ENCODE results near the gene CAMK1D.

Gene CAMK1D

DNA sequence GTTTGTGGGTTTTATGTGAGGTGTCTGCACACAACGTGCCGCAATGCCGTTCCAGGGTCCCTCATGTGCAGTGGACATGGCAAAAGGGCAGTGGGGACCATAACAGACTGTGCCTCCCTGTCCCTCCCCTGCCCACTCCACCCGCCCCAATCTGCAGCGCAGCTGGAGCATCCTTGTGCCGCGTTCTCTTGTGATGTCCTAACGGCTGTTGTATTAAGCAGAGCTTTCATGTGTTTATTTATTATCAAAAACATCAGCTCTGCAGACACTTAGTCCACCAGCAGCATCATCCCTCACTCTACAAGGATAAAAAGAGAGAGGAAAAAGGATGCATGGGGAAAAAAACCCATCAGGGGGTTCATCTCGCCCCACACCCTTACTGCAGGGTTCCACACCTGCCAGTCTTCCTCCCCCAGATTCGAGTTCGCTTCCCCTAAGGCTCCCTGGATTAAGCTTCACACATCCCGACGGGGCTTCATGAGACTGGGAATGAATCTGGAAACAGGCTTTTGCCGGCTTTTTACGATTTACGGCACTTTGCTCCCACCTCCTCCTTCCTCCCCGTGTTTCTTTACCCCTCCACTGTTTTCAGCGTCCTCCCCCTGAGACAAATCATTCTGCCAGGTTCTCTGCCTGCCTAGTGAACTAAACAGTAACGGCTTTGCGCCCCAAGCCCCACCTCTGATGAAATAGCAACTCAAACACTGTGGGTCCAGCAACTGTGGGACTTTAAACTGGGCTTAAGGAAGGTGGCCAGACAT lies 301.4 kb downstream of the CAMK1D start:
- no peak for DNase-seq (ENCODE audit: low read depth in 2 of 2)

DNA sequence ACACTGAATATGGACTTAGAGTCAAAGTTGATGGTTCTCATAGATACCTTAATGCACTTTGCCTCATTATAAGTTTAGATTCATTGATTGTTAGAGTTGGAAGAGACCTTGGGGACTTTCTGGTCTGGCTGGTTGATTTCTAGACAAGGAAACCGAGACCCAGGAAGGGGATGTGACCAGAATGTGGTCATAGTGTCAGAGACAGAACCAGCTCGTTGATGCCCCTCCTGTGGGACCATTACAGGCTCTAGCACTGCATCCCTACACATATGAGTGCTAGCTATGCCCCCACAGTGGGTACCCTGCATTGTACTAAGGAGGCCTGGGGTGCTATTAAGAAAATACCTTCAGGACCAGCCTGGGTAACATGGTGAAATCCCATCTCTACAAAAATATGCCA lies 306.6 kb downstream of the CAMK1D start:
- no peak for DNase-seq (ENCODE audit: low read depth in 2 of 2)

DNA sequence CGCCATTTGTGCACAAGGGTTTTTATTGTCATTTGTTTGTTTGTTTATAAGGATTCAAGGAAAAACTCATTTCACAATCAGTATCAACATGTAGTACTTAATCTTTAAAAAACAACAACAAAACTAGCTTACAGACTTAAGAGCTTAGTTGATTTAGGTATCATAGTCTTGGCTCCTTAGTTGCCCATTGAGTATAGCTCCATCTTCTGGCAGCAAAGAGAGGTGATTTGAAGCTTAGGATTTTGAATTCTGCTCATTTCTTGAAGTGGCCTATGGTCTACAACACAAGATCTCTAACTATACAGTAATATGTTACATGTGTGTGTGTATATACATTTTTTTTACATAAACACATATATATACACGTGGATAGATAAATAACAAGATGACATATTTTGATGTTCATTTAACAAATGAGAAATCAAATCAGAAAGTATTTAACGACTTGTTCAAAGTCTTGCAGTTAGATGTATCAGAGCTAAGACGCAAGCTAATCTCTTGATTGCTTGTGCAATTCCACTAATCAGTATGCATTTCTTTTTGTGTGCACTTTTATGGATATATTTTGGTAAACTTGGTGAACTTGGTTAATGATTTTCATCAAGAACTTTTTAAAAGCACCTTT lies 307.3 kb downstream of the CAMK1D start:
- no peak for DNase-seq (ENCODE audit: low read depth in 2 of 2)

DNA sequence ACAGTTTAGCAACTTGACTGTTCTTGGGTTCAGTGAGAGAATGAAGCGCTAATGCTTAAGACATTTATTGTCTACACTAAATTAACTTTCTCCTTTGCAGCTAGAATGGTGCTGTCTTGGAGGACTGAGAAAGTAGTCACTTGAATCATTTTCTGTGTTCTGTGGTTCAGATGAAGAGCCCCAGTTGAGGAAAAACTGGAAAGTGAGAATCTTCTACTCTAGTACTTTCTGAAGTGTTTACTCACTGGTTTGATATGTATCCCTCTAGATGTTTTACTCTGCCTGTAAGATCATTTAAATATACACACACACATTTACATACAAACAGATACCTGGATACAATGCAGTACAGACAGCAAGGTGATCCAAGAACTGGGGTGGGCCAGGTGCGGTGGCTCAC lies 308.1 kb downstream of the CAMK1D start:
- DNase-seq (ENCODE audit: low read depth in 2 of 2), result no peak

DNA sequence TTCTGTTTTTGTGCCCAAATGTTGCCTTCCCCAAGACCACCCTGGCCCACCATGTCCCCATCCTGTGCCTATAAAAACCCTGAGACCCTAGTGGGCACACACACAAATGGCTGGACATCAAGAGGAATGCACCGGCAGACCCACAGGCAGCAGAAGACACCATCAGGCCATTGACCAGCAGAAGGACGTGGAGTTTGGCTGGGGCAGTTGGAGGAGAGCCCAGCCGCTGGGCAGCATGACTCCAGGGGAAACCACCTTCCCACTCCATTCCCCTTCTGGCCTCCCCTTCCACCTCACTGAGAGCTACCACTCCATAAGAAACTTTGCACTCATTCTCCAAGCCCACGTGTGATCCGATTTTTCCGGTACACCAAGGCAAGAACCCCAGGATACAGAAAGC lies 309.2 kb downstream of the CAMK1D start:
- DNase-seq (ENCODE audit: low read depth in 2 of 2), result no peak

DNA sequence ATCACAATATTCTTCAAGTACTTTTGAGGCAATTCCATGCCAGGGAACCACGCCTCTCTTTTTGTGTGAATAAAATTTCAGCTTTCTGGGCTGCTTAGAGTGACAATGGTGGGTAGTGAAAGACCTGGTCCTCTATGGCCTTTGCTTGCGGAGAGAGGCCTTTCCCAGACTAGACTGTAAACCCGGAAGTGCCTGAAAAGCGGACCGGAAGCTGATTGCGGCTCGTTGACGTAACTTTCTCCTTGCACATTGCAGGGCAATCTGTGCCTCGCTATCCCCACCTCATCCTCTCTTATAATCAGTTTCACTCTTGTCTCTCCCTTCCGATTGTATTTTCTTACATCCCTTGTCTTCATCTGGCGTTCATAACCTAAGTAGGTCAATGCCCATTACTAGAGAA lies 310.4 kb downstream of the CAMK1D start:
- no peak for DNase-seq (ENCODE audit: low read depth in 2 of 2)

DNA sequence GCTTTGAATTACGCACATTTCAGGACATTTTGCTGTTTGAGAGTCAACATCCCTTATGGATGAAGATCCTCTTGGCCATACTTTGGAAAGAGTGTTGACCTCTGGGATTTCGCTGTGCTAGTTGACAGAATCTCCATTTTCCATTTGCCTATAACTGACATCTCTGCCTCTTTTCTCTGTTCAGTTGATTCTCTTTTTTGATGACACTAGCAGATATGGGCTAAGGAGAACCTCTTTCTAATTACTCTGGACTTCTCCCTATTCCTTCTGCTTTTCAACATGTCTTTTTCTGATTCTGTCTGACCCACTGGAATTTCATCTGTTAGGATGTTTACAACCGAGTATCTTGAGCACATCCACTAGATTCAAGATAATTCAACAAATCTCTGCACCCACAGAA lies 311.5 kb downstream of the CAMK1D start:
- no peak for DNase-seq (ENCODE audit: low read depth in 2 of 2)

DNA sequence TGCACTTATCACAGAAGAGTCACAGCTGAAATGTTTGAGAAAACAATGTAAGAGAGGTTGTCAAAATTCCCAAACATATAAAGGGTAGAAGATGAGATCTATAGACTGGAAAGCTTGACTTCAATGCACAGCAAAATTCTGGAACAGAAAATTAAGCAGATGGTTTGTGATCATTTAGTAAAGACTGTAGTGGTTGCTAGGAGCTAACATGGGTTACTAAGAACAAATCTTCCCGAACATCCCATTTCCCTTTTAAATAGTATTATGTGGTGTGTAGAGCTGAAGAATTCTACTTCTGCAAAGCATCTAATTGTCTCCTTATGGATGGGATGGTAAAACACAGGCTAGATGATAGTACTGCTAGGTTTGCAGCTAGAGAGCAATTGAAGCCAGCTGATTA lies 312.3 kb downstream of the CAMK1D start:
- no peak for DNase-seq (ENCODE audit: low read depth in 2 of 2)

DNA sequence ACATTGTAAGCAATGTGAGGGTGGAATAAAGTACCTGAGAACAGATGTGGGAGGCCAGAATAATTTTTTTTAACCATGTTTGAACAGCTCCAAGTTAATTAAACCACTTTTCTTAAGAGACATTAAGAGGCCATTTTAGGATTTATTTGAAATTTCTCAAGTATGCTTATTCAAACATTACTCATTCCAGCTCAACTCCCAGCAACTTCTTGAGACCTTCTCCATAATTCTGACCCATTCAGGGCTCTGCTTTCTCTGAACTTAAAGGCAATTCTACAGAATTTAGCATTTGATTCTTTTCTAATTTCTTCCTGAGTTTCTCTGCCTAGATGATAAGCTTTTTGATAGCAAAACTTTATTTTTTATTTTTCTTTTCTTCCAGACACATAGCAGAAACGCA lies 314.5 kb downstream of the CAMK1D start:
- no peak for DNase-seq (ENCODE audit: low read depth in 2 of 2)

DNA sequence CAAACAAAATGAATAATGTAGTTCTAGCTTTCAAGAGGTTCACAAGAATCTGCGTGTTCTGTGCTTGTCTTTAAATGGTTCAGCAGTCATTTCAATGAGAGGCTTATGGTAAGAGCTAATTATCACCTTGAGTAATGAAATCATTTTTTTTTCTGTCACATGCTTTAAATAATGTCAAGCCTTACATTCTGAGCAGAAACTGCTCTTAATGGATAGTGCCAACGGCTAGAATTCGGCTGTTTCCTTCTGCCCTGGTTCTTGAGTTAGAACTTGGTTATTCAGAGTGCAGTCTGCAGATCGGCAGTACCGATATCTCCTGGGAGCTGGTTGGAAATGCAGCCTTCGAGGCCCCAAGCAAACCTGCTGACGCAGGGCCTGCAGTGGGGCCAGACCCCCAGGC lies 316.2 kb downstream of the CAMK1D start:
- no peak for DNase-seq (ENCODE audit: low read depth in 2 of 2)

DNA sequence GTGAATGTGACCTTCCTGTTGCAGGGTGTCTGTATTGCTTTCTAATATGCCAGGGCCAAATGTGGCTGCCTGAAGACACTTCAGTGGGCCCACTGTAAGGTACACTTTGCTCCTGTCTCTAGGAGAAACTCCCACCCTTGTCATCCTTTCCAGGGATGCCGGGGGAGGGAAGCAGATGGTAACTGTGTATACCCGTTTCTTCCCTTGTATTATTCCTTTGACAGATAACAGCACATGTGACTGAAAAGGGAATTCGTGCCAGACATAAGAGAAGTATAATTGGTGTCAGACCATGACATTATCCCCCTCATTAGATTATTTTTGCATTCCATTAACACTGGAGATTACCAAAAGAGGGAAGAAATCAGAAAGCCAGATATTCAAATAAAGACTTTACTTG lies 317.7 kb downstream of the CAMK1D start:
- no peak for DNase-seq (ENCODE audit: low read depth in 2 of 2)

DNA sequence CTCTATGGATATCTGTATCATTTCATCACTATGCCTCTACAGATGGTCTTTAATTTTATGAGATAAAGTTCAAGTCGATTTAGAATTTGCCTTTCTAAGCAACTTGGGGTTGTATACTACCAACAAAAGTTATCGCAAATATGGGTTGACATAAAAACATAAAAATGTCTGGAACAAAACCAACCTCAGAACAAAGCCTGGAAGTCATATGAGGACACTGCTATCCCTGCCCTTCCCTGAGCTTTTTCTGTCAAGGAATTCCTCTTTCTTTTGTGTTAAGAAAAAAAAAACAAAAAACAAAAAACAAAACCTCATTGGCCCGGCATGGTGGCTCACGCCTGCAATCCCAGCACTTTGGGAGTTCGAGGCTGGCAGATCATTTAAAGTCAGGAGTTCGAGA lies 319.3 kb downstream of the CAMK1D start:
- no peak for DNase-seq (ENCODE audit: low read depth in 2 of 2)

DNA sequence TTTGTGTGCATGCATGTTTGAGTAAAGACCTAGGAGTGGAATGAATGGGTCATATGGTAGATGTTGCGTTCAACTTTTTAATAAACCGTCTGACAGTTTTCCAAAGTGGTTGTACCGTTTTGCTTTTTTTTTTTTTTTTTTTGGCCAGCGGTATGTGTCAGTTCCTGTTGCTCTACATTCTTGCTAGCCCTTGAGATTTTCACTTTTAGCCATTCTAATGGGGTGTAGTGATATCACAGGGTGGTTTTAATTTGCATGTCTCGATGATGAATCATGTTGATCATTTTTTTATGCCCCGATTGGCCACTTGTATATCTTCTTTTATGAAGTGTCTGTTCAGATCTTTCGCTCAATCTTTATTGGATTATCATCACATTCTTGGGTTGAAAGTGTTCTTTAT lies 320.7 kb downstream of the CAMK1D start:
- no peak for DNase-seq (ENCODE audit: low read depth in 2 of 2)

DNA sequence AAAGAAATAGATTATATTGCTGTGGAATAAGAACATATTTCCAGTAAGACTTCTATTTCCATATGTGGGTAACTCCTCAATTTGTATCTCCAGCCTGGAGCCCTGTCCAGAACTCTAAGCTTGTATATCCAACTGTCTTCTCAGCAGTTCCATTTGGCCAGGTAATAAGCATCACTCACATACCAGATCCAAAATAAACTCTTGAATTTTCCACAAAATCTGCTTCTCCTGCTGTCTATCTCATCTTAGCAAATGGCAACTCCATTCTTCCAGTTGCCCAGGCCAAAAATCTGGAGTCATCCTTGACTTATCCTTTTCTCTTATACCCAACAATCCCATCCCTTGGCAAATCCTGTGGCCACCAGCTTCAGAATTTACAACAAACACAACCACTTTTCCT lies 325.8 kb downstream of the CAMK1D start:
- no peak for DNase-seq (ENCODE audit: low read depth in 2 of 2)

DNA sequence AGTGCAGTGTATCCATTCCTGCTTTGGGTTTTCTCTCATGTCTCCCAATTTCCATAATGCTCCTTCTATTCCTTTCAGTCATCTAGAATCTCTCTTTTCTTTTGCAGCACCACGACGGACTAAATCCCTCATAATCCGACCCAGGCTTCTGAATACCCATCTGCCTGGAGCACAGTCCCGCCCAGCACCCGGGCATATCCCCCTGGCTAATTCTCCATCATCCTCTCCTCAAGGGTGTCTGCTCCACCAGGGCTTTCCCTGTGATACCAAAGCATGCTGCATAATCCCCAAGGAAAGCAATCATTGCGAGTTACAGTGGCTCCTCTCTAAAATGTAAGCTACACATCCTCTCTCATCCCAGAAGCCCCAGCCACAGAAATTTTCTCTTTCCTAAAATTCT lies 330.3 kb downstream of the CAMK1D start:
- no peak for DNase-seq (ENCODE audit: low read depth in 2 of 2)

DNA sequence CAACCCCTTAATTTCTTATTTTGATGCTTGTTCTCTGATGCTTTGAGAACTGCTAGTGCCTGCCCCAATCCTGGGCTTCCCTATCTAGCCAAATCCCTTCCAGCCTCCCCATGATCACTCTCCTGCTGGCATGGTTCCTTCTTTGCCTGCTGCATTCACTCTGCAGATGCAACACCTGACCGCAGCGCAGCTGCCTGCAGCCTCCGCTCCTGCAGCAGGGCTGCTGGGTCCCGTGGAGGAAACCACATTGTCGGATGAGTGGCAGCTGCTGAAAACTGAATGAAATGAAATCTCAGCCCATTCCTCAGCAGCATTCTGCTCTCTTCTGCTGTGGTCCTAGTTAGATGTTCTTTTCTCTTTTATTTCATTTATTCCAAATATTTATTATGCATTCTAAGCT lies 331.9 kb downstream of the CAMK1D start:
- DNase-seq (ENCODE audit: low read depth in 2 of 2), result no peak

DNA sequence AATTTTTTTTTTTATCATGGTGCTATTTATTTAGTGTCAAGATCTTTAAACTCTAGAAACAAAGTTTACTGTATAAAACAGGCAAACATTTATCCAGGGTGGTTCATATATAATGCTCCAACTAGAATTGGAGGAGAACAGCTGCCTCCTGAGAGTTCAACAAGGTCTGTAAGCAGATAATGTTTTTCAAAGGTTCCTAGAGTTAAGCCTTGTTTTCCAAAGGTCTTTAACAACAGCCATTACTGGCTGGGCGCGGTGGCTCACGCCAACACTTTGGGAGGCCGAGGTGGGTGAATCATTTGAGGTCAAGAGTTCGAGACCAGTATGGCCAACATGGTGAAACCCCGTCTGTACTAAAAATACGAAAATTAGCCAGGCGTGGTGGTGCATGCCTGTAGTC lies 335.4 kb downstream of the CAMK1D start:
- DNase-seq (ENCODE audit: low read depth in 2 of 2), result no peak

DNA sequence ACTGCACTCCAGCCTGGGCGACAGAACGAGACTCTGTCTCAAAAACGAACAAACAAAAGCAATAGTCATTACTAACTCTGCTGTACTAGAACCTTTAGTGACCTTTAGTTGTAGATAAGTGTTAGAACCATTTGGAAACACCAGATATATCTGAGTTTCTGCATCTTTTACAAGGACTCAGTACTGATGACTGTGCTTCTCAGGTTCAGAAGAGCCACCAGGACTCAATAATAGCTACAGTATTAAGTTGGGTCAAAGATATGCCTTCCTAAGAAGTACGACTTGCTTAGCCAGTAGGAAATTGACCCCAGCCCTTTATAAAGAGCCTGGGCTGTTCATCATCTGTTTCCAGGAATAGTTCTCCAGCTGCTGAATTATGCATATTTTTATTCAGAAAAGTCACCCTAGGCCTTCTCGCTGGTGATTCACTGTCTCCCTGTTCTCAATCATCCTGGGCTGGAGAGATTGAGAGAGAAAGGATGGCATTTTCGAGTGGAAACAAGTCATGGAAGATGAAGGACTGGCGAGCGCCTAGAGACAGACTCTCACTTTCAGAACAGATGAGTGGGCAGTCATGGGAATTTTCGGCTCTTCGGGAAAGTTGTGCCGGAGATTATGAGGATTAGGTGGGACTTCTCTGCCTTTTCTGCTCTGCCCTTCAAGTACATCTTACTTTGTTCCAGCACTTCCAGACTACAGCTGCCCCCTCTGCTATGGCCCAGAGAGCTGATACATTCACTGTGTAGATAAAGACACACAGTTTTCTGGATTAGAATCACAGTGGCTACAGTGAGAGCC lies 336.1 kb downstream of the CAMK1D start:
- no peak for DNase-seq (ENCODE audit: low read depth in 2 of 2)

DNA sequence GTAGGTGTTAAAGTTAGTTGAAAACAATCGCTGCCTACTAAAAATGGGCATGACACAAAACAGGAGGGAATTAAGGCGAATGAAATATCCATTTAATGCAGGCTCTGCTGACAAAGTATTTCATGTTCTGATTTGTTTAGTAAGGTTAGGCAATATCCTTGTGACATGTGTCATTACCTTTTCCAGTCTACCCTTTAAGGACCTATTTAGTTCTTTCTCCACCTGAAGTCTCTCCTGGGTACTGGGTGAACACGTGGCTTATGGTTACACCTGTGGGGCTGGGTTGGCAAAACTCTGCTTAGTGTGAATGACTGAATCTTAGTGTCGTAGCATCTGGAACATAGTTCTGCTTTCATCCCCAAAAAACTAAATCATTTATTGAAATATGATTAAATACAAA lies 338.6 kb downstream of the CAMK1D start:
- DNase-seq (ENCODE audit: low read depth in 2 of 2), result no peak

DNA sequence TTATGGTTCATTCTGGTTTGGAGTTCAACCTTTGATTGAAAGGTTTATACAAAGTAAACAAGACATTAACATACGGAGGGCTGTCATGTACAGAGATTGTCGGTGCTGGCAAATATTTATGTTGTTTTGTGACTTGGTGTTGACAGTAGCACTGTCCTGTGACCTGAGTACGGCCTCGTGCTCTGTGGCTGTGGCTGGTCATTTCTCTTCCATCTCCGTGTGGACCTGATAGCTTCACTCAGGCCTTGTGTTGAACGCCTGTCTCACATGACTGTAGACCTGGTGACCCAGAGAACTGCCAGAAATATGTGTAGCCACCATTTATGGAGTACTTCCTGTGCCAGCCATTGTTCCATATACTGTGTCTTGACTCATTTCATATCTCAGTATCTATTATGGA lies 340.5 kb downstream of the CAMK1D start:
- no peak for DNase-seq (ENCODE audit: low read depth in 2 of 2)

DNA sequence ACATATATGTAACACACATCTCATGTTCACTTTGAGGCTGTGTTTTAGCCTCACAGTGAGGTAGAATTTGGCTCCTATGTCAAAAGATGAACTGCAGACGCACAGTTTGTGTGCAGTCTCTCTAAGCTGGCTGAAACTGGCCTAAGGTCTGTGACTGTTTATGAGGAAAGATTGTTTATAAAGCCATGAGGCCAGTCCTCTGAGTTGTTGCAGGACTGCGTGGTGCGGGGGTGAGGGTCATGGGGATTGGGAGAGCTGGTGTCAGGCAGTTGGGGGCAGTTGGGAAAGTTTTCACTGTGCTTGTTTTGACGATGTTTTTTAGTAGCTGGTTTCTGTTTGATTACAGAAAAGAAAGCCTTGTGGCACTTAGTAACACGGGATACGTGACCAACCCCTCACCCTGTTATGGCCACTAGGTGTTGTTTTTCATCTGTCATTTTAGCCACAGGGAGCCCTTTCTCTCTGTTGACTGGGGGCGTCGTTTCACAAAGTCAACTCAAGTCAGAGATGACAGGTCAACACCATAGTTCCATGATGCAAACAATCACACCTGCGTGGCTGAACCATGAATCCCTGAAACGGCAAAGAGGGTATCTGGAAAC lies 341.3 kb downstream of the CAMK1D start:
- DNase-seq (ENCODE audit: low read depth in 2 of 2), result no peak

DNA sequence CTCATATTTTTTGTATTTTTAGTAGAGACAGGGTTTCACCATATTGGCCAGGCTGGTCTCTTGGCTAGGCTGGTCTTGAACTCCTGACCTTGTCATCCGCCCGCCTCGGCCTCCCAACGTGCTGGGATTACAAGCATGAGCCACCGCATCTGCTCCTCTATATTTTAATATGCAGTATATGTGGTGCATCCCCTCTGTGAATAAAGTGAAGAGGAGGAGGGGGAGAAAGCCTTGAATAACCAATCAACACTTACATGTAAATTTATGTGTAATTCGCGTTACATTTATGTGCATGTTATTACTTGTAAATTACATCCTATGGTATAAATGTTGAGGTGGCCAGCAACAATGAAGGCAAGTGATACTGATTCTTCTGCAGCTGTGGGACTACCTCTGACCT lies 342.2 kb downstream of the CAMK1D start:
- no peak for DNase-seq (ENCODE audit: low read depth in 2 of 2)

DNA sequence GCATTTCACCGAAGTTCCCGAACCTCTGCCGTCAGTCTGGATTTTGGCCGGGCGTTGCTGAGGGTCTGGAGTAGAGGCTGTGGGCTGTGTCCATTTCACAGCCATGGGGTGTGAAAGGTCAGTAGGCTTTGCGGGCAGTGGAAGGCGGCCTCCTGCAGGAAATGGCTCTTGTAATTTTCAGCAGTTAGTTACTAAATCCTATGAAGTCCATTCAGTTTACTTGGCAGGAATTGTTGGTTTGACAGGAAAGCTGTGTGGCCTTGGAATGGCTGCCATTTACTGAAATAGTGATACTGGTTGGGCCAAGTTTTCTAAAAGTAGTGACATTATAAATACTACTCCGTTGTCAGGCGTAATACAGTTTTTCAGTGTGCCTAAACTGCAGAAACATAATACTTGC lies 348.4 kb downstream of the CAMK1D start:
- DNase-seq (ENCODE audit: low read depth in 2 of 2), result no peak

Measured in stimulated activated CD8-positive, alpha-beta memory T cell treated with anti-CD3 and anti-CD28 coated beads, Interleukin-15, amount 100 ng/mL, for 4 hours (primary cell).